Measurements from ENCODE around the gene METTL8. TPM values are rescaled to one million over a fixed set of nuclear protein-coding genes. Genes with fewer than 3 reads are reported as not detected.

METTL8 gene
- total and polyA plus RNA-seq, 2 experiments from 2014 or later: 60.9 to 64.3 TPM

DNA sequence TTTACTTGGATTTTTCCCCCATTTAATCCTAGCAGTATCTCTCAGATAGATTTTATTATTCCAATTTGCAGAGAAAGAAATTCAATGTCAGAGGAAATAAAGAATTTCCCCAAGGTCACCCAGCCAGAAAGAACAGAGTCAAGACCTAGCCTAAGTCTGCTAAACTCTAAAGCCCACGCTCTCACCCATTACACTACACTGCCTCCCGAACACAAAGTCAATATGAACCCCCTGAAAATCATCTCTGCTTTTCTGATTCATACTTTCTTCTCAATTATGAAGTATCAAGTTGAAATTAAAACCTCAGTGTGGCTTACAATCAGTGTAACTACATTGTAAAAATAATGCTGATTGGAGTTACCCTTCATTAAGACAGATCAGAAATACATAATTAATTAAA, 89.6 kb downstream of the METTL8 start:
- no peaks in the 10 kb centered on the region for H3K79me2 ChIP-seq (replicated peaks; ENCODE audit: insufficient read depth)
- H3K27me3 Mint-ChIP-seq (ENCODE audit: insufficient read depth, low read depth, poor library complexity): no peaks in the 10 kb centered on the region
- H3K9me3 Mint-ChIP-seq: no peaks in the 10 kb centered on the region
- H3K4me3 ChIP-seq: no peak overlapping the region
- peaks cover 4% of the 10 kb centered on the region for H3K4me1 ChIP-seq (ENCODE audit: insufficient read depth)
- no peaks in the 10 kb centered on the region for H3K9me2 ChIP-seq (ENCODE audit: insufficient read depth)
- H3F3A ChIP-seq (replicated peaks; ENCODE audit: low read depth): no peaks in the 10 kb centered on the region
- H3K36me3 Mint-ChIP-seq (ENCODE audit: low read depth): no peaks in the 10 kb centered on the region
- no peaks in the 10 kb centered on the region for H3K27me3 ChIP-seq (ENCODE audit: insufficient read depth)
- ATAC-seq (no peak), DNase-seq (ENCODE audit: low spot score) (no peak)
- no peak overlapping the region for H3K27ac Mint-ChIP-seq
- H3K4me2 ChIP-seq: no peak overlapping the region
- H3K4me1 Mint-ChIP-seq: peaks cover 6% of the 10 kb centered on the region; the same call in 2 of the 3 replicates
- no peak for TF ChIP-seq JUNB (IDR thresholded peaks at IDR 0.05; ENCODE audit: unreplicated experiment)
- TF ChIP-seq, protein P1, sequence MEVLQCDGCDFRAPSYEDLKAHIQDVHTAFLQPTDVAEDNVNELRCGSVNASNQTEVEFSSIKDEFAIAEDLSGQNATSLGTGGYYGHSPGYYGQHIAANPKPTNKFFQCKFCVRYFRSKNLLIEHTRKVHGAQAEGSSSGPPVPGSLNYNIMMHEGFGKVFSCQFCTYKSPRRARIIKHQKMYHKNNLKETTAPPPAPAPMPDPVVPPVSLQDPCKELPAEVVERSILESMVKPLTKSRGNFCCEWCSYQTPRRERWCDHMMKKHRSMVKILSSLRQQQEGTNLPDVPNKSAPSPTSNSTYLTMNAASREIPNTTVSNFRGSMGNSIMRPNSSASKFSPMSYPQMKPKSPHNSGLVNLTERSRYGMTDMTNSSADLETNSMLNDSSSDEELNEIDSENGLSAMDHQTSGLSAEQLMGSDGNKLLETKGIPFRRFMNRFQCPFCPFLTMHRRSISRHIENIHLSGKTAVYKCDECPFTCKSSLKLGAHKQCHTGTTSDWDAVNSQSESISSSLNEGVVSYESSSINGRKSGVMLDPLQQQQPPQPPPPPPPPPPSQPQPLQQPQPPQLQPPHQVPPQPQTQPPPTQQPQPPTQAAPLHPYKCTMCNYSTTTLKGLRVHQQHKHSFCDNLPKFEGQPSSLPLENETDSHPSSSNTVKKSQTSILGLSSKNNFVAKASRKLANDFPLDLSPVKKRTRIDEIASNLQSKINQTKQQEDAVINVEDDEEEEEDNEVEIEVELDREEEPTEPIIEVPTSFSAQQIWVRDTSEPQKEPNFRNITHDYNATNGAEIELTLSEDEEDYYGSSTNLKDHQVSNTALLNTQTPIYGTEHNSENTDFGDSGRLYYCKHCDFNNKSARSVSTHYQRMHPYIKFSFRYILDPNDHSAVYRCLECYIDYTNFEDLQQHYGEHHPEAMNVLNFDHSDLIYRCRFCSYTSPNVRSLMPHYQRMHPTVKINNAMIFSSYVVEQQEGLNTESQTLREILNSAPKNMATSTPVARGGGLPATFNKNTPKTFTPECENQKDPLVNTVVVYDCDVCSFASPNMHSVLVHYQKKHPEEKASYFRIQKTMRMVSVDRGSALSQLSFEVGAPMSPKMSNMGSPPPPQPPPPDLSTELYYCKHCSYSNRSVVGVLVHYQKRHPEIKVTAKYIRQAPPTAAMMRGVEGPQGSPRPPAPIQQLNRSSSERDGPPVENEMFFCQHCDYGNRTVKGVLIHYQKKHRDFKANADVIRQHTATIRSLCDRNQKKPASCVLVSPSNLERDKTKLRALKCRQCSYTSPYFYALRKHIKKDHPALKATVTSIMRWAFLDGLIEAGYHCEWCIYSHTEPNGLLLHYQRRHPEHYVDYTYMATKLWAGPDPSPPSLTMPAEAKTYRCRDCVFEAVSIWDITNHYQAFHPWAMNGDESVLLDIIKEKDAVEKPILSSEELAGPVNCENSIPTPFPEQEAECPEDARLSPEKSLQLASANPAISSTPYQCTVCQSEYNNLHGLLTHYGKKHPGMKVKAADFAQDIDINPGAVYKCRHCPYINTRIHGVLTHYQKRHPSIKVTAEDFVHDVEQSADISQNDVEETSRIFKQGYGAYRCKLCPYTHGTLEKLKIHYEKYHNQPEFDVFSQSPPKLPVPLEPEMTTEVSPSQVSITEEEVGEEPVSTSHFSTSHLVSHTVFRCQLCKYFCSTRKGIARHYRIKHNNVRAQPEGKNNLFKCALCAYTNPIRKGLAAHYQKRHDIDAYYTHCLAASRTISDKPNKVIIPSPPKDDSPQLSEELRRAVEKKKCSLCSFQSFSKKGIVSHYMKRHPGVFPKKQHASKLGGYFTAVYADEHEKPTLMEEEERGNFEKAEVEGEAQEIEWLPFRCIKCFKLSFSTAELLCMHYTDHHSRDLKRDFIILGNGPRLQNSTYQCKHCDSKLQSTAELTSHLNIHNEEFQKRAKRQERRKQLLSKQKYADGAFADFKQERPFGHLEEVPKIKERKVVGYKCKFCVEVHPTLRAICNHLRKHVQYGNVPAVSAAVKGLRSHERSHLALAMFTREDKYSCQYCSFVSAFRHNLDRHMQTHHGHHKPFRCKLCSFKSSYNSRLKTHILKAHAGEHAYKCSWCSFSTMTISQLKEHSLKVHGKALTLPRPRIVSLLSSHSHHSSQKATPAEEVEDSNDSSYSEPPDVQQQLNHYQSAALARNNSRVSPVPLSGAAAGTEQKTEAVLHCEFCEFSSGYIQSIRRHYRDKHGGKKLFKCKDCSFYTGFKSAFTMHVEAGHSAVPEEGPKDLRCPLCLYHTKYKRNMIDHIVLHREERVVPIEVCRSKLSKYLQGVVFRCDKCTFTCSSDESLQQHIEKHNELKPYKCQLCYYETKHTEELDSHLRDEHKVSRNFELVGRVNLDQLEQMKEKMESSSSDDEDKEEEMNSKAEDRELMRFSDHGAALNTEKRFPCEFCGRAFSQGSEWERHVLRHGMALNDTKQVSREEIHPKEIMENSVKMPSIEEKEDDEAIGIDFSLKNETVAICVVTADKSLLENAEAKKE (CRISPR knock-in tag; IDR thresholded peaks at IDR 0.05): no peak
- TF ChIP-seq POLR2AphosphoS5 (IDR thresholded peaks at IDR 0.05; ENCODE audit: low read depth): no peak
- H3K36me3 ChIP-seq (ENCODE audit: insufficient read depth): no peaks in the 10 kb centered on the region
- H3K4me3 Mint-ChIP-seq: no peak overlapping the region
- no peaks in the 10 kb centered on the region for H4K20me1 ChIP-seq (replicated peaks; ENCODE audit: insufficient read depth)
- no peak overlapping the region for H2AFZ ChIP-seq
- no peak overlapping the region for H3K27ac ChIP-seq (ENCODE audit: low read depth)

DNA sequence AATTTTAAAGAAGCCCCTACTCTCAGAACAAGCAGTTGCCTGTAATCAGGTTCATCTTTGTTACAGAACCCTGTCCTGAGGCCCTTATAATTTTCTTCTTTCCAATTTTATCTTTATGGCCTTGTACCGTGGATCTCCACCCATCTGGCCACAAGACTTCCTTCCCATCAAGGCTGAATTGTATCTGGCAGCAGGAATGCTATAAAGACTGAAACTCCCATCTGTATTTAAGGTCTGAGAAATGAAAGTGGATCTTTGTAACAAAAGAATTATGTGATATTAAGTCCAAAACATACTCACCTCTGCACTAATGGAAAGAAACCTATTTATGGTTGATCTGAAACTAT, 91.8 kb downstream of the METTL8 start:
- ATAC-seq (no peak), DNase-seq (ENCODE audit: low spot score) (no peak)
- H3K27me3 Mint-ChIP-seq (ENCODE audit: insufficient read depth, low read depth, poor library complexity): peaks cover 2% of the 10 kb centered on the region
- H3K4me1 Mint-ChIP-seq: peaks cover 9% of the 10 kb centered on the region; the same call in 2 of the 3 replicates
- no peaks in the 10 kb centered on the region for H3K27me3 ChIP-seq (ENCODE audit: insufficient read depth)
- no peak overlapping the region for H2AFZ ChIP-seq
- no peaks in the 10 kb centered on the region for H3K9me2 ChIP-seq (ENCODE audit: insufficient read depth)
- no peaks in the 10 kb centered on the region for H4K20me1 ChIP-seq (replicated peaks; ENCODE audit: insufficient read depth)
- no peak overlapping the region for H3K4me2 ChIP-seq
- no peak overlapping the region; the same call in 1 of the 2 replicates for H3K27ac ChIP-seq (ENCODE audit: low read depth)
- no peaks in the 10 kb centered on the region for H3K9me3 Mint-ChIP-seq
- peaks cover 3% of the 10 kb centered on the region; the same call in 1 of the 3 replicates for H3K36me3 Mint-ChIP-seq (ENCODE audit: low read depth)
- H3F3A ChIP-seq (replicated peaks; ENCODE audit: low read depth): no peaks in the 10 kb centered on the region
- no peaks in the 10 kb centered on the region for H3K79me2 ChIP-seq (replicated peaks; ENCODE audit: insufficient read depth)
- H3K36me3 ChIP-seq (ENCODE audit: insufficient read depth): no peaks in the 10 kb centered on the region
- H3K4me3 ChIP-seq: no peak overlapping the region
- H3K27ac Mint-ChIP-seq: peak overlapping the region; percentile 49; the same call in 1 of the 2 replicates
- peaks cover 6% of the 10 kb centered on the region for H3K4me1 ChIP-seq (ENCODE audit: insufficient read depth)
- no peak overlapping the region for H3K4me3 Mint-ChIP-seq
- TF ChIP-seq EZH2phosphoT487 (IDR thresholded peaks at IDR 0.05; ENCODE audit: unreplicated experiment) (no peak), EZH2 (IDR thresholded peaks at IDR 0.05; ENCODE audit: low read depth, unreplicated experiment) (no peak)
- TF ChIP-seq, protein P2, sequence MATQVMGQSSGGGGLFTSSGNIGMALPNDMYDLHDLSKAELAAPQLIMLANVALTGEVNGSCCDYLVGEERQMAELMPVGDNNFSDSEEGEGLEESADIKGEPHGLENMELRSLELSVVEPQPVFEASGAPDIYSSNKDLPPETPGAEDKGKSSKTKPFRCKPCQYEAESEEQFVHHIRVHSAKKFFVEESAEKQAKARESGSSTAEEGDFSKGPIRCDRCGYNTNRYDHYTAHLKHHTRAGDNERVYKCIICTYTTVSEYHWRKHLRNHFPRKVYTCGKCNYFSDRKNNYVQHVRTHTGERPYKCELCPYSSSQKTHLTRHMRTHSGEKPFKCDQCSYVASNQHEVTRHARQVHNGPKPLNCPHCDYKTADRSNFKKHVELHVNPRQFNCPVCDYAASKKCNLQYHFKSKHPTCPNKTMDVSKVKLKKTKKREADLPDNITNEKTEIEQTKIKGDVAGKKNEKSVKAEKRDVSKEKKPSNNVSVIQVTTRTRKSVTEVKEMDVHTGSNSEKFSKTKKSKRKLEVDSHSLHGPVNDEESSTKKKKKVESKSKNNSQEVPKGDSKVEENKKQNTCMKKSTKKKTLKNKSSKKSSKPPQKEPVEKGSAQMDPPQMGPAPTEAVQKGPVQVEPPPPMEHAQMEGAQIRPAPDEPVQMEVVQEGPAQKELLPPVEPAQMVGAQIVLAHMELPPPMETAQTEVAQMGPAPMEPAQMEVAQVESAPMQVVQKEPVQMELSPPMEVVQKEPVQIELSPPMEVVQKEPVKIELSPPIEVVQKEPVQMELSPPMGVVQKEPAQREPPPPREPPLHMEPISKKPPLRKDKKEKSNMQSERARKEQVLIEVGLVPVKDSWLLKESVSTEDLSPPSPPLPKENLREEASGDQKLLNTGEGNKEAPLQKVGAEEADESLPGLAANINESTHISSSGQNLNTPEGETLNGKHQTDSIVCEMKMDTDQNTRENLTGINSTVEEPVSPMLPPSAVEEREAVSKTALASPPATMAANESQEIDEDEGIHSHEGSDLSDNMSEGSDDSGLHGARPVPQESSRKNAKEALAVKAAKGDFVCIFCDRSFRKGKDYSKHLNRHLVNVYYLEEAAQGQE (IDR thresholded peaks at IDR 0.05; ENCODE audit: unreplicated experiment): no peak
- TF ChIP-seq, protein P3, sequence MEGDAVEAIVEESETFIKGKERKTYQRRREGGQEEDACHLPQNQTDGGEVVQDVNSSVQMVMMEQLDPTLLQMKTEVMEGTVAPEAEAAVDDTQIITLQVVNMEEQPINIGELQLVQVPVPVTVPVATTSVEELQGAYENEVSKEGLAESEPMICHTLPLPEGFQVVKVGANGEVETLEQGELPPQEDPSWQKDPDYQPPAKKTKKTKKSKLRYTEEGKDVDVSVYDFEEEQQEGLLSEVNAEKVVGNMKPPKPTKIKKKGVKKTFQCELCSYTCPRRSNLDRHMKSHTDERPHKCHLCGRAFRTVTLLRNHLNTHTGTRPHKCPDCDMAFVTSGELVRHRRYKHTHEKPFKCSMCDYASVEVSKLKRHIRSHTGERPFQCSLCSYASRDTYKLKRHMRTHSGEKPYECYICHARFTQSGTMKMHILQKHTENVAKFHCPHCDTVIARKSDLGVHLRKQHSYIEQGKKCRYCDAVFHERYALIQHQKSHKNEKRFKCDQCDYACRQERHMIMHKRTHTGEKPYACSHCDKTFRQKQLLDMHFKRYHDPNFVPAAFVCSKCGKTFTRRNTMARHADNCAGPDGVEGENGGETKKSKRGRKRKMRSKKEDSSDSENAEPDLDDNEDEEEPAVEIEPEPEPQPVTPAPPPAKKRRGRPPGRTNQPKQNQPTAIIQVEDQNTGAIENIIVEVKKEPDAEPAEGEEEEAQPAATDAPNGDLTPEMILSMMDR (conservative IDR thresholded peaks at IDR 0.05; ENCODE audit: low read depth in 2 of 2): no peak
